Fibroblast of skin of right quadriceps (primary cell): ENCODE results near the gene PRKAG2.

Source experiments
- DNase-seq: peaks from one replicate; pipeline ENCODE4 v3.0.0-alpha.2; 2013

Gene PRKAG2

DNA sequence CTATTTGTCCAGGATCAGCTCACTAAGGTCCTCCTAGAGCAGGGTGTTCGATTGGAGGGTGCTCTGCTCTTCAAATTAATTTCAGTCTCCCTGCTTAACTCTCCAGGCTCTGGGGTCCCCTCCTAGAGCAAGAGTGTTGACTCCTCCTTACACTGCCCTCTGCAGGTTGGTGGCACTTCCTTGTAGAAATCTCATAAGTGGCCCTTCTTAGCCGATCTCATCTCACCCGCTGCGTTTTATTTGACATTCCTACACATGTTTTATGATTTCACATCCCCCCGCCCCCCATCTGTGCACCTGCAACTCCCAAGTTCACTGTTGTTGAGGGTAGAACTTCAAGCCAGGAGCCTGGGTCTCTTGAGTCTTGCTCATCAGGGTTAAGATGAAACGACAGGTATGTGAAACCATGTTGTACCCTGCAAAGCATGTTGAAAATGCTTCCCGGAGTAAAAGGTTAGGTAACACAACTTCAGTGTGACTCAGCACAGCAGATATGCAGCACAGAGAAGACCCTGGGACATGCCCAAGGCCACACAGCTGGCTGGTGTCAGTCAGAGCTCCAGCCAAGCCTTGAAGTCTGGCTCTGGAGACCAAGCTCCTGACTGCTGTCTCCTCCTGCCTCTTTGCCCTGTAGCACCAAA, 171.2 kb downstream of the PRKAG2 start:
- peak; percentile 69 for DNase-seq

DNA sequence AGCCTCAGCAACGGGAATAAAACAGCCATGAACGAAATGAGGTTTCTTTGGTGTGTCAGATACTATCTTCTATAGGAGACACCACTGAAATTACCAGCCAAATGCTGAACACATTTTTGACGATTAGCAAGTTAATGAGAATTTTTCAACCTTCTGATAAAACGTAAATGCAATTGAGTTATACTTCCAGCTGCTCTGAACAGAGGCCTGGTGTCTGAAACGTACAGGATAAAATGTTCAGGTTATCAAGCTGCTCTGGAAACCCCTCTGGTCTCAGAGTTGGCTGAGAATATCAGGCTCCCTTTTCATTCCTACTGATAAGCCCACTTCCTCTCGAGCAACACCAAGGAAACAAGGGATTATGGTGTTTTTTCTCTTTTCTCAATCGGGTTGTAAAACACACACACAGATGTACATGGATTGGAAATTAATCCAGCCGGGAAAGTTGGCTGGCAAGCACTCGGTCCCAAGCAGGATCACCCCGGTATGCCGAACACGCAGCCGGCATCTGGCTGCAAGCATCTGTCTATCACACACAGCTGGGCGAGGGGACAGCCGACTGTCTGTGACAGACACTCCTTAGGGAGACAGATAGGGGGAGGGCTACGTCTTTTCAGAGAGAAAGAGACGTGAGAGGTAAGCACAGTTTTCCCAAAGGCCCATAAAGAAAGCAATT, 171.8 kb downstream of the PRKAG2 start:
- no peak for DNase-seq

GRCh38 chr7:151704299-151704959, 172.5 kb downstream of the PRKAG2 start:
- no peak for DNase-seq

DNA sequence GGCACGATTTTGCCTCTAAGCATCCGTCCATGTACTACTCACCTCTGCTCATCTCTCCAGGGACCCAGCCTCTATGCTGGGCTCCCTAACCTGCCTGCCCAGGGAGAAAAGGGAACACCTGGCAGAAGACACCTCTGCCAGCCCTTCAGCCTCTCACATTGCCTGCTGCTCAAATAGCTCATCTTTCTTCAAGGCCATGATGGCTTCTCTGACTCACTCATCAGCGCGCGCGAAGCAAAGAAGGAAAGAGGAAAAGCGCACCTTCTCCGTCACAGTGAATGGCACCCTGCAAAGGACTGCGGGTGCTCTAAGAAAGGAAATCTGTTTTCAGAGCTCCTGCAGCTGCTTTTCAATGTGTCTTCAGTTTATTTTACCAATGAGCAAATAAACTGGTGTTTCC, 174.0 kb downstream of the PRKAG2 start:
- DNase-seq, result no peak

GRCh38 chr7:151700586-151701165, 176.2 kb downstream of the PRKAG2 start:
- peak; percentile 48 for DNase-seq

DNA sequence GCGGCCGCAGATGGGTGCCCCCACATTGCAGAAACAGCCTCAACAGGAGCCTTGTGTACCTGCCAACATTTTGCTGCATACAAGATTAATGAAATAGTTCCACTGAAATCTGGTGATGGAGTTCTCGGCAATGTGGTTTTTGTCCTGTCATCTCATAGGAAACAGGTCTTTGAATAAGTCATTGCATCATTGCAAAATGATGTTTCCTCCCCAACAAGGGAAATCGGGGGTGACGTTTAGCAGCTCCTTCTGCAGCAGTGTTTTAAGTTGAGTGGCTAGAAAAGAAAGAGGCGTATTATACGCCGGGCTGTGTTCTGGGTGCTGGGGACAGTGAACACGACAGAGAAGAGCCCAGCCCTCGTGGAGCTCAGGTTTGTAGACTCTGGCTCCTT, 177.0 kb downstream of the PRKAG2 start:
- peak; percentile 68 for DNase-seq

- DNase-seq, result peak; percentile 97
Measured at GRCh38 chr7:151699147-151699927, 177.6 kb downstream of the PRKAG2 start.

DNA sequence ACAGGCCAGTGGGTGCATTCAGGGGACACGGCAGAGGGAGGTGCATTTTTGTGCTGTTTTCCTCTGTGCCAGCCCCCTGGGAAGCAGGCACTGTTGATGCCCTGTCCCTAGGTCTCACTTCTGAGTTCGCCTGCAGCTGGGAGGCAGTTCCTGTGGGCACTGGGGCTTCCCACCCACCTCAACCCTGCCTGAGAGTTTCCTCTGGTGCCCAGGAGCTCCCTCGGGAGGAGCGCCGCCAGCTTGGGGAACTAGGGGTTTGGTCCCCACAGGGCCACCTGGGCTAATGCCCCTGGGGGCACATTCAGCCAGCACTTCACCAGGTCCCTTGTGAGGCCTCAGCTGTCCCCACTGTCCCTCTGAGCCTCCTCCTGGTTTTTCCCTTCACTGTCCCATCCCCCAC, 179.0 kb downstream of the PRKAG2 start:
- DNase-seq, result no peak

DNA sequence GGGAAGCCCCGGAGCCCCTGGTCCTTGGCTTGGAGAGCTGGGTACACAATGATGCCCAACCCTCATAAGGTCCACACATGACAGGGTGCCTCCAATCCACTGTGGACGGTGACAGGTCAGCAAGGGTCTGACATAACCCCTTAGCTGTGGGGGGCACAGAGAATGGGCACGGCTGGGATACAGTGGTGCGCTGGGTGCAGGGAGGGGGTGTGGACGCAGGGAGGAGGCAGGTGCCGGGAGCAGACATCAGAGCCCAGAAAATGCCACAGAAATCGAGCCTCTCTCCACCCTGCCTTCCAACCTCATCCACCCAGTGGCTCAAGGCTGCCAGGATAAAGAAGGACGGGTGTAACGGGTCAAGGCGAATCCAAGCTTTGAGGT, 179.4 kb downstream of the PRKAG2 start:
- DNase-seq, result no peak

DNA sequence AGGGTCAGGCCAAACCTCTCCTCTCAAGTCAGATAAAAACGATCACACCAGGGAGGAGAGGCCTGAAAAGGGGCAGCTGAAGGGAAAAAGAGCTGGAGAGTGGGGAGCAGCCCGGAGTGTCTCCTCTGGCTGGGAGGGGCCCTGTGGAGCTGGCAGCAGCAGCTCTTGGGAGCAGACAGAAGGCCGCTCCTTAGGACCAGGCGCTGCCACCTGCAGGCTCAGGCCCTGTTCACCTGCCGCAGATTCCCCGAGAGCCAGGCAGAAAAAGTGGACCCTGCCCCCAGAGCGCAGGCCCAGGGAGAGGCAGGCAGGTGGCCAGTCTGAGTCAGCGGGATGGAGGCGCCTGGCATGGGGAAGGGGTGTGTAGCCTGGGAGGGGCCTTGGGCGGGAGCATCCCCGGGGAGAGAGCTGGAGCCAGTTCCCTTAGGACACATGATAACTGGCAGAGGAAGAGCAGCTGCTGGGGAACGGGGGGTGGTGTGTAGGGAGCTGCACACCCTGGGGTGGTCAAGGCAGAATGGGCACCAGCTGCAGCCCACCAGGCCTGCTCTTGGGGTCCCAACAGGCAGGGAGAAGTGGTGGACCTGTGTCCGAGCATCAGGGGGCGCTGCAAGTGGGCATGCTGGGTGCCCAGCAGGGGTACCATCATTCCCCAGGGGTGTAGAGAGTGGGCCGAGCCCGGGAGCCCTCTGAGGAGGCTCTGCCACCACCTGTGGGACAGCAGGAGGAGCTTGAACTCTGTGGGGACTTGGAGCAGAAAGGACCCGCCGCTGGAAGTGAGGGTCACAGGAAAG, 180.0 kb downstream of the PRKAG2 start:
- no peak for DNase-seq

GRCh38 chr7:151695951-151696541, 180.9 kb downstream of the PRKAG2 start:
- no peak for DNase-seq

DNA sequence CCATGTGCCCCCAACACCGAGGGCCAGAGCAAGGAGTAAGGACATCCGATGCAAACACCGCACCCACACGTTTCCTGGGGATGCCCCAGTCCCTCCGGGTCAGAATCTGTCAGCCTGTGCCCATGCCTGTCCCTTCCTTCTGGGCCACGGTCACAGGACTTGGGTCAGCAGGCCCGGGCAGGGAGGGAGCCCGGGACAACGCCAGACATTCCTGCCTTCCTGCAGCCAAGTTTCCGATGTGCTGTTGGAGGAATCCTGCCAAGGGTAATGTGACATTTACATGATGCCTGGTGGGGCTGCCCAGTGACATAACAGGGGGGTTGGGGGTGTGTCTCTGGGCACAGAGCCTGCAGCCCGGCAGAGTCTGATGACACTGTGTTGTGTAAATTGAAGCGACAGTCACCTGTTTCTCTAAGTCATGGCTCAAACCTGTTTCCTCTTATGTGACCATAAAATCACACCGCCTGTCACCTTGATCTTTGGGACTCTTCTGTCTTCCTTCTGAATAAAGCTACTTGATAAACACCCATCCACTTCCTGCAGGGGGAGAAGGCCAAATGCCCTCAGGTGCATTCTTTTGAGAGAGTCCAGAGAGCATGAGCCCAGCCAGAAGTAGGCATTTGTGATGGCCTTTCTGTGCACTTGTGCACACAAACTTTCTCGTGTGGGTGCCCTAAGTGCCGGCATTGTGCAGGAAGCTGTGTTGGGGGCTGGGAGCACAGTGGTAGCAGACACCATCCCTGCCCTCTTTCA, 181.9 kb downstream of the PRKAG2 start:
- DNase-seq, result no peak

DNA sequence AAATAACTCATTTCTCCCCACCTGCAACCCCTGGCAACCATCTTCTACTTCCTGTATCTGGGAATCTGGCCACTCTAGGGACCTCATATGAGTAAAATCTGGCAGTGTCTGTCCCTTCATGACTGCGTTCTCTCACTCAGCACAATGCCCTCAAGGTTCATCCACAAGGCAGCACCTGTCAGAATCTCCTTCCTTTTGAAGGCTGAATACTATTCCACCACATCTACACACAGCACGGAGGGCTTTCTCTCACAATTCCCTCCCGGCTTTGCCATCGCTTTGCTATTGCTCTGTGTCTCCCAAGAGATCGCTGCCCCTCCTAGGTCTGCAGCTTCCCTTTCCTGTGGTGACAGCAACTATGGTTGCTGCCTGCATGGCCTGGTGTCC, 182.5 kb downstream of the PRKAG2 start:
- DNase-seq, result no peak

DNA sequence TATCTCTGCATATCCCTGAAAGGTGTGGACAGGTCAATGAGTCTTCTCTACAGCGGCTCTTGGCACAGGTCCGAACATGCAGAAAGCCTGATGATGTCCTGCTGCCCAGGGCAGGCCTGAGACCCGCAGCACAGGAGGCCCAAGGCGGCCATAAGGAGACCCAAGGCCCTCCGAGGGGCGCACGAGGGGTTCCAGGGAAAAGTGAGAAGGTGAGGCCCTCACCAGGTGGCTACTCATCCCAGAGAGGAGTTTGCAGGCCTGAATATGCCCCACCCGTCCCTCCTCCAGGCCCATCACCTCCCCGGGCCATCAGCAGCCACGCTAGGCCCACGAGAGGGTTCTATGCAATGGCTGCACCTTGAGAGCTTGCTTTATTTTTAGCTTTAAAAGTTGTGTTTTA, 183.8 kb downstream of the PRKAG2 start:
- DNase-seq, result no peak

GRCh38 chr7:151692721-151693120, 184.2 kb downstream of the PRKAG2 start:
- no peak for DNase-seq

DNA sequence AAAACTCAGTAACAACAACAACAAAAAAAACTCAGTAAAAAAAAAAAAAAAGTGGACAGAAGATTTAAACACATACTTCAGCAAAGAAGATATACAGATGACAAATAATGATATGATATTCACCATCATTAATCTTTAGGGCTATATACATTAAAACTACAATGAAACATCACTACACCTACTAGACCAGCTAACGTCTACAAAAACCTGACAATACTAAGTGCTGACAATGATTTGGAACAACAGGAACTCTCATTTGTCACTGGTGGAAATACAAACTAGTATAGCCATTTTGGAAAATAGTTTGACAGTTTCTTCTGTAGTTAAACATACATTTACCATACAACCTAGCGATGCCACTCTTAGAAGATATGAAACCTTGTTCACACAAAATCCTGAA, 185.5 kb downstream of the PRKAG2 start:
- no peak for DNase-seq

DNA sequence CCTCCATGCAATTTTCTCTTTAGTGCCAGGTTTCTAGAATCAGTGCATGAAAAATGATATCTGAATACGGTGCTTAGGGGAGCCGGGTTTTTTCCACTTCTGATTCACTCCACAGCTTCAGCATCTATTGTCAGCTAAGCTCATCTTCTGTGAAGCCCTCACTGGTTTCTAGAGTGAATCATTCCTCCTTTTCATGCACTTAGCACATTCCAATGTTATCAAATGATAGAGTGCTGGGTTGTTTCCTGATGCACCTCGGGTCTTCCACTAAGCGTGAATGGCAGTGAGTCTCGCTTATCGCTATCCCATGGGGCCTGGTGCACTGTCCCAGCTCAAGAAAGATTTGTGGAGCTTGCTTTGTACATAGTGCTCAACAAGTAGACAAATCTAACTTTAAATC, 186.3 kb downstream of the PRKAG2 start:
- DNase-seq, result peak; percentile 64

DNA sequence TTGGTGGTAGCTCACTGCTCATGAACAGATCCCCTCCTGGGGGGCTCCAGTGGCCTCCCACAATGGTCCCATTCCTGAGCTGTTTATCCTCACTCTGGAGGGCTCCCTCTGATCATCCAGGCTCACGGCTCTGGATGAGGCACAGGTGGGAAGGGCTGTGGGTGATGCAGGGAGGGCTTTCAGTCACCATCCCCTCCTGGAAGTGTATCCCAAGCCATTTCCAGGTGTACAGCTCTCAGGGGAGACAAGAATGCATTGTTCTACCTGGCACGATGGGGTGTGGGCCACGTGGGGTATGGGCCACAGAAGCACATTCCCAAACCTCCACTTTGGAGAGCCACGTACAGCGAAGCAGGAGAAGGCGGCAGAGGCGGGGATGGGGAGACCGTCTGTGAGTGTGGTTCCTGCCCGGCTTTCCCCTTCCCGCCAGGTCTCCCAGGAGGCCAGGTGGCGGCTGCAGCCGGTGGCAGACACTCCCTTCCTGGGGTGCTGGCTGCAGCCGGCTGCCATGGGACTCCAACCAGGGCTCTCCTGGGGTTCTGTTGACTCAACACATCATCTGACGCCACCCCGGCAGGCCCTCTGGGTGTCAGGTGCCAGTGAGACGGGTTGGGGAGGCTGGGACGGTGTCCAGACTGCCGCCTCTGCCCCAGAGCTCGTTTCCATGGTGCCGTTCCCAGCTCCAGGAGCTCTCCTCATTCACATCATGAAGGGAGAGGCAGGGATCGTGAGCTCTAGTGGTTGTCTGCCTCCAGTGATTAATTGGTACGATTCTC, 187.5 kb downstream of the PRKAG2 start:
- no peak for DNase-seq

DNA sequence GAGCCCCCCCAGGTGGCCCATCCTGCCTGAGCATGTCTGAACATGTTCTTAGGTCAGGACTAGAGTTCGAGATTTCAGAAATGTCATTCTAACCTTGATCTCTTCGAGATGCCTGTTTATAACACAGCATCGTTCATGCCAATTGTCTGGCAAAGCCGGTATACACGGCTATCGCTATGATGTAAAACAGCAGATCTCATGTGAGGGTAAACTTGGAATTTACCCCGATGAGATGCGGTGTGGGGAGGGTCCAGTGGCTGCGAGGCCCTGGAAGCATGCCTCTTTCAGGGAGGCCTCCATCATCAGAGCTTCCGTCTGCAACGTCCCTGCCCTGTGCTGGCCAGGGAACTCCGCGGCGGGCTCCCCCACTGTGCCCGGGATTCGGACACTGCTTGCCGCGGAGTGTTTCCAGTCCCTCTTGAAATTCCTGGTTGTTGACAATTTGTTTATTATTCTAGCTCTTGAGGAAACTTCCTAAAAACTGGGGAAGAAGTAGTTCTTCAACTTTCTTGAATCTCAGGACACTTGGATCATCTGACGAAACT, 188.6 kb downstream of the PRKAG2 start:
- no peak for DNase-seq
